Measurements from ENCODE around the gene TMTC2.

TMTC2 gene

DNA sequence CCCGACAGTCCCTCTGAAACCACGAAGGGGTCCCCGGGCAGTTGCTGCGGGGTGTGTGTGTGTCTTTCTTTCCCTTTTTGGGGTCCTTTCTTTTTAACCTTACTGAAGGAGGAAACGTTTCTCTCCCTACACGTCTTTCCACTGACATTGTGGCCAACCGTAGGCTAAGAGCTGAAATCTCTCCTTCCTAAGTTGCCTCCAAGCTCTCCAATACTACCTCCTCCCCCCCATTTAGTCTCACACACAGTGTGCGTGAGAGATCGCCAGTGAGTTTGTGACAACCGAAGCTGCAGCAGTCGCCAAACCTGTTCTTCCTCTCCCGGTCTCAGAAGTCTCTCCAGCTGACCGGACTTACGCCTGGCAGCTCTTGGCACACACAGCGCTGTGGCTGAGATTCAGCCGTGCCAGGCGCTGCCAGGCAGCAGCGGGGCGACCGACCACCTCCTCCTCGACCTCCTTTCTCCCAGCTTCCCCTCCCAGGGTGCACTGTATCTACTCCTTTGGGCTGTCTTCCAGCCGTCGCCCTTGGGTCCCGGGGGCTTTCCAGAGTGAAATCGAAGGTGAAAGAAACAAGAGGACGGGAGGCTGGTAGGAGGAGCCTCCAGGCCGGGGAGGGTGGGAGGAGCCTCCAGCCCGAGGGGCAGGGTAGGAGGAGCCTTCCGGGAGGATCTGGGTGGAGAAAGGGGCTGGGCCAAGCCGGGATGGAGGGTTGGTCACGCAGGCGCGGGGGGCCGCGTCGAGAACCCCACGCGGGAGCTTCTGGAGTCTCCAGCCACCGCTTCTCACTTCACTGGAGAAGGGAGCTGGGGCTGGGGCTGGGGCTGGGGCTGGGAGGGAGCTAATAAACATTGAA, at the start of gene TMTC2:
Gene TMTC2, plus strand, starts transcription at position 739 of the 853 bp plus-strand sequence.
- DNase-seq: peak; percentile 97

GRCh38 chr12:82638324-82638723, 48.4 kb upstream of the TMTC2 start:
- DNase-seq: no peak

DNA sequence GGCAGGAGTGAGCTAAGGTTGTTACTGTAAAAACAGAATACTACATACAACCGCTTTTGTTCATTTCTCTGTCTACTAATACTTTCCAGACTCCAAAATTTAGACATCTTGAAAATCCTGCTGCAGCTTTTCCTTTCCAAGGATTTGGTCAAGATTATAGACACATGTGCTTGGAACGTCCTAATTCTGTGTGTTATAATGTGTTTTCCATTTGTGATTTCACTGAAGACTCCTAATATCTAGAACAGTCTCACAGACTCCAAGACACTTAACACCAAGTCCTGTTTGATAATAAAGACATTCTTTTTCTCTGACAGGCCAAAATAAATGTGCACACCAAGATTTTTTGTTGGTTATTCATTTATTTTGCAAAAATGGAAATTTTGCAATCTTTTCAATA, 41.8 kb upstream of the TMTC2 start:
- no peak for DNase-seq

GRCh38 chr12:82645414-82645813, 41.3 kb upstream of the TMTC2 start:
- no peak for DNase-seq

DNA sequence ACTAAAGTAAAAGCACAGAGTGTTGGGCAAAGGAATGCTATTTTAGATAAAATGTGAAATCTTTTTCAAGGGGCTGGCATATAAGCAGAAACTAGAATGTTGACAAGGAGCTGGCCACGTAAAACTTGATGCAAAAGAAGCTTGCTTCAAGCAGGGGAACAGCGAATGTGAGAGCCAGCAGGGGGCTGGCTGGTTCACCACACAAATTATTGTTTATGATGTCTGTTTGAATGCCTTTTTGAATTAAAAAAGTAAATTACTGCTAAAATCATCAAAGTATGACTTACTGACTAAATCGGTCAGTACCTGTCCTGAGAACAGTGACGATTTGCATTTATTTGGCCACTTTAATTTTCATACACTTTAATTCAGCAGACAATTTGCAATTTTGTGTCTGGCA, 38.9 kb upstream of the TMTC2 start:
- DNase-seq: no peak

- no peak for DNase-seq
Measured at GRCh38 chr12:82648259-82648909, 38.3 kb upstream of the TMTC2 start.

- DNase-seq: no peak
Measured at GRCh38 chr12:82650627-82651337, 35.9 kb upstream of the TMTC2 start.

DNA sequence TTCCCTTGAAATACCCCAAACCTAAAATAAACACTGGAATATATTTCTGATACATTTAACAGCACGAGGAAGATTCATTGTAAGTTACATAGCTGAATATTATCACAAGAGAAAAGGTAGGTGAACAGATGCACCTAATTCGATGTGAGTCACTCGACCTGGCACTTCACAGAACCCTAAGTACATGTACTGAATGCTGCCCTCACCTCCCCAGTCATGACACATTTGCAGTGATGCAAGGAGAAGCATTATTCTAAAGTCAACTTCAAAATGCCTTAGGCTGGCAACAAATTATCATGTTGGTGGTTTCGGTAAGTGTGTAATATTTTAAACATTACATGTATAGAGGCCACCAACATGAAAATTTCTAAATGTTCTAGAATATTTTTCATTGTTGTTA, 35.2 kb upstream of the TMTC2 start:
- DNase-seq: no peak

GRCh38 chr12:82652071-82652470, 34.6 kb upstream of the TMTC2 start:
- DNase-seq: no peak

DNA sequence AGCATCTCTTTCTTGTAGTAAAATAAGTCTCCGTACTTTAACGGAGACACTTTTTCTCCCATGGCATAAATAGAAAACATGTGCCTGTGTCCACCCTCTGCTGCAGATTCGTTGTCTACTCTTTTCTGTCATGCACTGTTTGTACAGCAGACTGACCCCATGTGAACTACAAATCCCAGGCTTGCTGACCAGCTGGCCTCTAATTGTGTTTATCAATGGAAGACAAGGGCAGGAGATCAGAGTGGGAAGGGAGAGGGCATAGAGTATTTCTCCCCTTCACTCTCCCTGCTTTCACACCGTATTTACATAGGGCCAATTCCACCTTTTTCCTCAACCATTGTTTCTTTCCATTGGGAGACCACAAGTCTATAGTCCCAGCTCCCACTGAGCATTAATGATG, 31.0 kb upstream of the TMTC2 start:
- DNase-seq: no peak

DNA sequence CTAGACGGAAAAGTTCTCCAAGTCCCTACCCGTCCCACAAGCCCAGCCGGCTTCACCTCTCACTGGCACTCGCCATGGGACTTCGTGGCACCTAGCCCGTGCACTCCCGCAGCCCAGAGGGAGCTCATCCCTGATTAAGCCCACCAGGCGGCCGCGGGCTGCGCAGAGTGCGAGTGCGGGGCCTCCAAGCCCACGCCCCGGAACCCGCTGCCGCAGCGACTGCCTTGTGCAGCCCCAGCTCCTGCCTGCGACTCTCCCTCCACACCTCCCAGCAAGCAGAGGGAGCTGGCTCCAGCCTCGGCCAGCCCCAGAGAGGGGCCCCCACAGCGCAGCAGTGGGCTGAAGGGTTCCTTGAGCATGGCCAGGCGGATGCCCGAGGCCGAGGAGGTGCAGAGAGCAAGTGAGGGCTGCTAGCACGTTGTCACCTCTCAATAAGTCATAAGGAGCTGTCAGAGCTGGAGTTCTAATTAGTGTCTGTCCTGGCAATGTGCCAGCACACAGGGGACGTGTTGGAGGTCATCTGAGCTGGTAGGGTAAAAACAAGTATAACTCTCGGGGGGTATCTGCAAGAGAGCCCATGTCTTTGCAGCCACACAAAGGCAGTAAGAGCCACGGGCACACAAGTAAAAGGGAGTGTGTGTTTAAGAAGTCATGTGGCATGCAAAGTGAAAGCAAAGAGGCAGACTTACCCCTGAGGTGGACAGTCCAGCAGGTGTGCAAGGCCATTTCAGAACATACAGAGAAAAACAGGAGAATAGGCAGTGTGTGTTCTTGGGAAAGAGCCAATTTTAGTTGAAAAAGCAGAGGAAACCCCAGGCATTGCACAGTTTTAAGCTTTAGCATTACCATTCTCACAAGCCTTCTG, 27.1 kb upstream of the TMTC2 start:
- no peak for DNase-seq

DNA sequence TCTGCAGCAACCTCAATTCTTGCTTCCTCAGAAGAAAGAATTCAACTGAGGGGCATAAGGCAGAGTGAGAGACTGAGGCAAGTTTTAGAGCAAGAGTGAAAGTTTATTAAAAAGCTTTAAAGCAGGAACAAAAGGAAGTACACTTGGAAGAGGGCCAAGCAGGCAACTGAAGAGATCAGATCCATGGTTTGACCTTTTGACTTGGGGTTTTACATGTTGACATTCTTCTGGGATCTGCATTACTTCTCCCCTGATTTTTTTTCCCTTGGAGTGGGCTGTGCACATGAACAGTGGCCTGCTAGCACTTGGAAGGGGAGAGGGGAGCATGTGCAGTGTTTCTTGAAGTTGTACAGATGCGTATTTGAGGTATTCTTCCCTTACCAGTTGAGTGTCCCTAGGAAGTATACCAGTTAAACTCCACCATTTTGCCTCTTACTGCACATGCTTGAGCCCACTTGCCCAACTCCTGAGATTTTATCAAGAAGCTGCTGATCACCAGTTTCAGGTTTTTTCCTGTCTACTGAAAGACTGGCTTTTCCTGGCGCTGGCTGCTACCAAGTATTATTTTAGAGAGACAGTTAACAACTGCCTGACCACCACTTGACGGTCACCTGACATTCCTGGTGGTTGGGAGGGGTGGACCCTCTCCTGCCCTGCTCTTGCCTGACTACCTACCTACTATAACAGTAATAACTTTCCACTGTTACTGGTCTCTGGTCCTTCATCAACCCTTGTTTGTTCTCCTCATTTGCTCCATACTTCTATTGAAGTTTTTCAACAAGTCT, 26.0 kb upstream of the TMTC2 start:
- DNase-seq: no peak

DNA sequence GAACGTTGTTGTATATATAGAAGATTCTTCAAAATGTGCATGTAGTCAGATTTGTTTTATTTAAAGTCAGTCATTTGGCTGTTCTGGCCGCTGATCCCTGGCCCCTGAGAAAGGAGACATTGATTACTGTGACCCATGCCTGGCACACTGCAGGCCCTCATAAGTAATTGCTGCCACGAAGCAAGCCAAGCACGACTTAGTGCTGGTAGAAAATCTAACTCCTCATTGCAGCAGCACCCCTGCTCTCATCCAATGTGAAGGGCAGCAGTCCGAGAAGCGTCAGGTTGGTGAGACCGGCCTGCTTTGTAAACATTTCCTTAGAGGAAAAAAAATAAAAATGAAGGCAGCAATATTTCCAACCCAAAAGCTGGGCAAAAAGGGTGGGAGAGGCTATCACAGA, 22.8 kb upstream of the TMTC2 start:
- DNase-seq: no peak

DNA sequence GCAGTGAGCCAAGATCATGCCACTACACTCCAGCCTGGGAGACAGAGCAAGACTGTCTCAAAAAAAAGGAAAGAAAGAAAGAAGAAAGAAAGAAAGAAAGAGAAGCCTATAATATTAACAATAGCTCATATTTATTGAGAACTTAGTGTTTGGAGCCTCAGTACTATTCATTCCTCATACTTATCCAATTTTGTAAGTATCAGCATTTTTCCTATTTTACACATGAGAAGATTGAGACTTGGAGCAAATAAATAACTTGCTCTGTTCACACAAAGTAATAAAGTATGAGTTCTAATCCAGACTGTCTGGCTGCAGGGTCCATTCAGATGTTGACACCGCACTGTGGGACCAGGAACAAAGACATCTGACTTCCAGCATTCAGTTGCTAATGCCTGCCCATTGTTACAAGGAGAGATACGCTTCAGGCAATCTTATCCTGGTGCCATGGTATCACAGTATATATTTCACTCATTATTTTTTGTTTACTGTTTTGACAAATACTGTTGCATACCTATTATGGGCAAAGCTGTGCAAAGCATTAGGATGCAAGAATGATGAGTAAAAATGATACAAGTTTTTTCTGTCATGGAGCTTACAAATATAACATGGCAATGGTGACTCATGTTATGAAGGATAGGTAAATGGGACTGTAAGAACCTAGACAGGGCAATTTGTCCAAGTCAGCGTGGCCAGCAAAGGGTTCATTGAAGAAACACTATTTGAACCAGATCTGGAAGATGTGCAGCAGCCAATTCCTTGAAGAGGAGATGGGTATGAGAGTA, 21.4 kb upstream of the TMTC2 start:
- no peak for DNase-seq

- no peak for DNase-seq
Measured at GRCh38 chr12:82666830-82667229, 19.9 kb upstream of the TMTC2 start.

DNA sequence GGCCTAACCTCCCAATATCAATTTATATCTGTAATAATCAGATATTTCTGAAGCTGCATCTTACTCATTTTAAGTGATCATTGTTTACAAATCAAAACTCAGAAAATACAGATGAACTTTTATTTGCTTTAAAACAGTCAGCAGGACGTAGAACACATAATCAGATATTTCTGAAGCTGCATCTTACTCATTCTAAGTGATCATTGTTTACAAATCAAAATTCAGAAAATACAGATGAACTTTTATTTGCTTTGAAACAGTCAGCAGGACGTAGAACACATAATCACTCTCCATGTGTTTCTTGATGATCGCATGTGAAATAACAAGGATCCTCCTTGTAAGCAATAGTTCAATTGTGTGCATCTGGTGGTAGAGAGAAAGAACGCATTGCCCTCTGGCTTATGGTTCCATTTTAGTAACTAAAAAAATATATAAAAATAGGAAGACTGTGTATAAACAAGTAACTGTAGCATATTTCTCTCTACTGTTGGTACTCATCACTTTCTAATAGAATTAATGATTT, 15.0 kb upstream of the TMTC2 start:
- DNase-seq: no peak

GRCh38 chr12:82672811-82673495, 13.8 kb upstream of the TMTC2 start:
- no peak for DNase-seq

DNA sequence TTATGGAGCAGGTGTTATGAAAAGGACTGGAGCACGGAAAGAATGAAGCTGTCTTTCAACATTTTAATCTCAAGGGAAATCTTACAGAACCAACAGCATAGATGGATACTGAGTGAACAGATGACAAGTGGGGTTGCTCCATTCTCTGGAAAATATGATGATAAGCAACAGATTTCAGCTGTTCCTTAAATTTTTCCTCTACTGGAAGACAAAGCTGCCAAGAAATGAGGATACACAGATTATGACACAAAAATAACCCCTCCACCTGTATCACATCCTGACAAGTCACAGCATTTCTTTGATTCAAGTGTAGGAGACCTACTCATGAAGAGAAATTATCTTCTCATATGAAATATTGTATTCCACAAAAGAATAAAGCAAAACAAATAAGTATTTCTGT, 13.0 kb upstream of the TMTC2 start:
- DNase-seq: no peak

GRCh38 chr12:82675246-82675645, 11.5 kb upstream of the TMTC2 start:
- no peak for DNase-seq

DNA sequence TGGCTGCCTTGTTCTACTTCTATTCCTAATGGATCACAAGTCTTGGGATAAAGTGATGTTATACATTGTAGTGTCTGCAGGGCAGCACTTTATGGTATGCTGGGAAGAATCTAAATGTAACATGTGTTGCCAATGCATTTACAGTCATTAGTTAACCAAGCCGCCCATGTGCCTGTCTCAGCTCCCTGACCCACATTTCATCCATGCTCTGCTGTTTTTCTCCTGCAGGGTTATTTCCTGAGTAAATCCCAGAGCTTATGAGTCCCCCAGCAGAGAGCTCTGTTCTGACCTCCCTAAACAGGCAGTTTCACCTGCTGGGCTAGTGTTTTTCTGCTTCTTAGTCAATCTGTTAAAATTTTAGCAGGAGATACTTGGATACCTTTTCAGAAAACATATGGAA, 4.4 kb upstream of the TMTC2 start:
- DNase-seq: no peak
